MM.1S (cell line): ENCODE data around the gene KIF14.

Experiments
- DNase-seq: peaks from one replicate; pipeline ENCODE4 v3.0.0-alpha.2; 2015
- H2AFZ ChIP-seq: fragments of 300-600 bp; sonication (generic); 2 replicates; pipeline ENCODE4 v1.6.0; 2016; ENCODE audit warnings: antibody characterized with exemption, low read length
- H3F3A ChIP-seq: fragments of 300-600 bp; sonication (generic); 2 replicates; pipeline ENCODE4 v1.6.1; 2016; ENCODE audit warnings: mild to moderate bottlenecking, antibody characterized with exemption, low read length, moderate library complexity, mixed read lengths; ENCODE audit not compliant: insufficient read depth
- H3K27ac ChIP-seq: fragments of 300-600 bp; sonication (generic); 2 replicates; pipeline ENCODE4 v1.5.1; 2016; ENCODE audit warnings: mild to moderate bottlenecking, low read length
- H3K27me3 ChIP-seq: fragments of 300-600 bp; sonication (generic); replicated peaks from 2 replicates; pipeline ENCODE4 v1.6.0; 2016; ENCODE audit warnings: low read length; ENCODE audit not compliant: insufficient read depth
- H3K36me3 ChIP-seq: fragments of 300-600 bp; sonication (generic); replicated peaks from 2 replicates; pipeline ENCODE4 v1.6.1; 2016; ENCODE audit warnings: mild to moderate bottlenecking, low read length, mixed read lengths; ENCODE audit not compliant: insufficient read depth
- H3K4me1 ChIP-seq: fragments of 300-600 bp; sonication (generic); 2 replicates; pipeline ENCODE4 v1.6.1; 2016; ENCODE audit warnings: low read length, mixed read lengths
- H3K4me2 ChIP-seq: fragments of 300-600 bp; sonication (generic); 2 replicates; pipeline ENCODE4 v1.6.0; 2016; ENCODE audit warnings: low read depth, low read length
- H3K4me3 ChIP-seq: fragments of 300-600 bp; sonication (generic); 2 replicates; pipeline ENCODE4 v1.5.1; 2016; ENCODE audit warnings: low read length, mixed read lengths
- H3K79me2 ChIP-seq: fragments of 300-600 bp; sonication (generic); 2 replicates; pipeline ENCODE4 v1.6.1; 2016; ENCODE audit warnings: mixed run types, low read length, mixed read lengths
- H3K9ac ChIP-seq: fragments of 300-600 bp; sonication (generic); 2 replicates; pipeline ENCODE4 v1.6.1; 2016; ENCODE audit warnings: low read length, mixed read lengths
- H3K9me2 ChIP-seq: fragments of 300-600 bp; sonication (generic); replicated peaks from 2 replicates; pipeline ENCODE4 v1.6.1; 2016; ENCODE audit warnings: mild to moderate bottlenecking, low read length, mixed read lengths; ENCODE audit not compliant: insufficient read depth
- H3K9me3 ChIP-seq: fragments of 300-600 bp; sonication (generic); replicated peaks from 2 replicates; pipeline ENCODE4 v1.6.1; 2016; ENCODE audit warnings: mild to moderate bottlenecking, low read length, mixed read lengths; ENCODE audit not compliant: insufficient read depth
- H4K20me1 ChIP-seq: fragments of 300-600 bp; sonication (generic); 2 replicates; pipeline ENCODE4 v1.6.1; 2016; ENCODE audit warnings: mild to moderate bottlenecking, low read length, moderate library complexity, mixed read lengths; ENCODE audit not compliant: insufficient read depth
- CTCF ChIP-seq: fragments of 300-600 bp; sonication (generic); IDR thresholded peaks from 2 replicates; pipeline ENCODE4 v1.5.1; 2016; ENCODE audit warnings: antibody characterized with exemption, low read length, mixed read lengths
- EZH2 ChIP-seq: fragments of 300-600 bp; sonication (generic); optimal IDR thresholded peaks from 2 replicates; pipeline ENCODE3; 2017; ENCODE audit warnings: low read depth, mild to moderate bottlenecking, antibody characterized with exemption, low read length, mixed read lengths
- EZH2phosphoT487 ChIP-seq: fragments of 300-600 bp; sonication (generic); IDR thresholded peaks from 2 replicates; pipeline ENCODE4 v1.6.1; 2018; ENCODE audit warnings: antibody characterized with exemption, low read length

KIF14 gene

GRCh38 chr1:200524092-200524491 lies 96.5 kb downstream of the KIF14 start:
- Histone ChIP-seq H3K4me2 (no peak overlapping the region), H3K27ac (no peak overlapping the region), H3K4me1 (no peaks in the 10 kb centered on the region), H4K20me1 (no peaks in the 10 kb centered on the region), H3K9ac (no peak overlapping the region), H2AFZ (no peak overlapping the region), H3F3A (no peaks in the 10 kb centered on the region), H3K9me2 (no peaks in the 10 kb centered on the region), H3K9me3 (no peaks in the 10 kb centered on the region), H3K36me3 (no peaks in the 10 kb centered on the region), H3K27me3 (no peaks in the 10 kb centered on the region), H3K4me3 (no peak overlapping the region), H3K79me2 (no peaks in the 10 kb centered on the region)
- TF ChIP-seq EZH2phosphoT487 (no peak), EZH2 (no peak), CTCF (no peak)
- DNase-seq: no peak

GRCh38 chr1:200520735-200521134 lies 99.8 kb downstream of the KIF14 start:
- no peak for DNase-seq
- Histone ChIP-seq H3K4me3 (no peak overlapping the region), H3K9me2 (no peaks in the 10 kb centered on the region), H3K4me2 (no peak overlapping the region), H3K79me2 (no peaks in the 10 kb centered on the region), H3K4me1 (no peaks in the 10 kb centered on the region), H3K9me3 (no peaks in the 10 kb centered on the region), H4K20me1 (no peaks in the 10 kb centered on the region), H3K27ac (no peak overlapping the region), H2AFZ (no peak overlapping the region), H3K36me3 (no peaks in the 10 kb centered on the region), H3K27me3 (no peaks in the 10 kb centered on the region), H3K9ac (no peak overlapping the region), H3F3A (no peaks in the 10 kb centered on the region)
- TF ChIP-seq EZH2 (no peak), EZH2phosphoT487 (no peak), CTCF (no peak)

GRCh38 chr1:200518524-200518923 lies 102.0 kb downstream of the KIF14 start:
- Histone ChIP-seq H3K9ac (no peak overlapping the region), H3K4me2 (no peak overlapping the region), H3K4me3 (no peak overlapping the region), H2AFZ (no peak overlapping the region), H4K20me1 (no peaks in the 10 kb centered on the region), H3F3A (no peaks in the 10 kb centered on the region), H3K9me2 (no peaks in the 10 kb centered on the region), H3K27ac (no peak overlapping the region), H3K27me3 (no peaks in the 10 kb centered on the region), H3K79me2 (no peaks in the 10 kb centered on the region), H3K36me3 (no peaks in the 10 kb centered on the region), H3K4me1 (no peaks in the 10 kb centered on the region), H3K9me3 (no peaks in the 10 kb centered on the region)
- TF ChIP-seq CTCF (no peak), EZH2 (no peak), EZH2phosphoT487 (no peak)
- DNase-seq: no peak
